Lower leg skin (tissue), 4 donors: Measurements from ENCODE around the gene FCER1G. TPM values are rescaled to one million over a fixed set of nuclear protein-coding genes. Genes with fewer than 3 reads are reported as not detected.
A peak's percentile ranks its signal among the peaks of the same experiment; 100 is the strongest.

Experiments
- DNase-seq, 2 donors: peaks; one replicate each; pipeline ENCODE4 v3.0.0-alpha.2; 2019; ENCODE audit warnings: low spot score in 2 of 2
- H3K4me3 ChIP-seq: fragments of 200-600 bp; sonication (generic); 2 replicates; pipeline ENCODE4 v1.5.1; 2017; ENCODE audit warnings: mild to moderate bottlenecking, low read depth; ENCODE audit not compliant: poor library complexity, severe bottlenecking
- CTCF ChIP-seq, 3 donors: fragments of 450-650 bp; IDR thresholded peaks; one replicate each; pipeline ENCODE4 v1.5.1; 2016; ENCODE audit warnings: antibody characterized with exemption in 3 of 3, mild to moderate bottlenecking in 3 of 3, moderate library complexity in 2 of 3
- POLR2A ChIP-seq, 2 donors: fragments of 450-650 bp; IDR thresholded peaks; one replicate each; pipeline ENCODE4 v1.6.1; 2016 to 2017; ENCODE audit warnings: antibody characterized with exemption in 2 of 2, mild to moderate bottlenecking in 1 of 2, moderate library complexity in 1 of 2
- WGBS, 2 donors: methylation state at CpG; one replicate each; pipeline ENCODE4 v1.1.5; 2018; 5-methylcytosine and 5-hydroxymethylcytosine counted together
- intact Hi-C: fragments of 100-400 bp; cut with DNase I; formaldehyde crosslinking; loops from one replicate; pipeline ENCODE4 v1.15.0; 2023; ENCODE audit warnings: low total_unique reads
- total RNA-seq, 4 donors: library from RNA; depleted of rRNA; stranded (reverse); fragments of >200 nt; gene quantifications; one replicate each; pipeline ENCODE4 v1.1.0, GENCODE V29; 2016

The FCER1G gene
- total RNA-seq, 4 donors from 2014 or later: 5.0 to 31.9 (median 17.9) TPM

GRCh38 chr1:161195171-161195570 is 19.9 kb upstream of the FCER1G start:
- intact Hi-C loops: no loop called here
- TF ChIP-seq CTCF (IDR thresholded peaks at IDR 0.05) (no peak), POLR2A (IDR thresholded peaks at IDR 0.05) (no peak)
- DNase-seq: no peak
- 82 to 93% methylated on average over 4 of the region's 4 CpGs for WGBS, 2 donors
- no peak overlapping the region for H3K4me3 ChIP-seq

GRCh38 chr1:161196111-161196510 is 19.0 kb upstream of the FCER1G start:
- intact Hi-C loops: no loop called here
- 86 to 89% methylated on average over 7 of the region's 7 CpGs for whole genome bisulfite sequencing, 2 donors
- TF ChIP-seq CTCF (IDR thresholded peaks at IDR 0.05): no peak
- TF ChIP-seq POLR2A (IDR thresholded peaks at IDR 0.05): no peak
- no peak for DNase-seq
- H3K4me3 ChIP-seq: no peak overlapping the region

- WGBS, 2 donors: 61 to 63% methylated on average over 24 to 27 of the region's 27 CpGs
- intact Hi-C loops: no loop called here
- peak in 1 of 2 donors; percentile 90 for DNase-seq
- TF ChIP-seq CTCF (IDR thresholded peaks at IDR 0.05): no peak
- no peak for TF ChIP-seq POLR2A (IDR thresholded peaks at IDR 0.05)
- peak overlapping the region; percentile 2 for H3K4me3 ChIP-seq
Measured at GRCh38 chr1:161196521-161197451, 18.3 kb upstream of the FCER1G start.

- DNase-seq: peak in 1 of 2 donors; percentile 76
- no peak for TF ChIP-seq CTCF (IDR thresholded peaks at IDR 0.05)
- TF ChIP-seq POLR2A (IDR thresholded peaks at IDR 0.05): no peak
- 18 to 44% methylated on average over 9 to 11 of the region's 11 CpGs for WGBS, 2 donors
- H3K4me3 ChIP-seq: peak overlapping the region; percentile 2
- intact Hi-C loops: no loop called here
Measured at GRCh38 chr1:161197560-161198193, 17.4 kb upstream of the FCER1G start.

- TF ChIP-seq POLR2A (IDR thresholded peaks at IDR 0.05) (no peak), CTCF (IDR thresholded peaks at IDR 0.05) (no peak)
- H3K4me3 ChIP-seq: peak overlapping the region; percentile 24
- DNase-seq: peak; percentile 64 to 93
- intact Hi-C loops: no loop called here
- WGBS, 2 donors: 8 to 11% methylated on average over 14 to 18 of the region's 20 CpGs
Measured at GRCh38 chr1:161198194-161198896, 16.8 kb upstream of the FCER1G start.
